Stimulated activated CD8-positive, alpha-beta memory T cell treated with anti-CD3 and anti-CD28 coated beads, Interleukin-4, amount 100 ng/mL, for 4 hours (primary cell): ENCODE data around the gene CA4.

ENCODE experiments used
- DNase-seq, 2 donors: peaks; one replicate each; pipeline ENCODE4 v3.0.0-alpha.2; 2020; ENCODE audit warnings: low read depth in 2 of 2, low spot score in 1 of 2

The CA4 gene

GRCh38 chr17:60154616-60155426 is 5.0 kb downstream of the CA4 start:
- DNase-seq, result no peak

GRCh38 chr17:60155427-60155814 is 5.6 kb downstream of the CA4 start:
- DNase-seq, result no peak

GRCh38 chr17:60155815-60156214 is 6.0 kb downstream of the CA4 start:
- no peak for DNase-seq

- no peak for DNase-seq
These were observed 7.0 kb downstream of the CA4 start for GRCh38 chr17:60156746-60157145.

GRCh38 chr17:60157487-60158040 is 7.8 kb downstream of the CA4 start:
- no peak for DNase-seq

GRCh38 chr17:60158751-60159478 is 9.1 kb downstream of the CA4 start:
- DNase-seq, result no peak

- DNase-seq, result no peak
These were observed 9.7 kb downstream of the CA4 start for GRCh38 chr17:60159479-60159866.

- DNase-seq, result no peak
These were observed 11.2 kb downstream of the CA4 start for GRCh38 chr17:60160829-60161501.

- DNase-seq, result no peak
These were observed 12.0 kb downstream of the CA4 start for GRCh38 chr17:60161598-60162330.

GRCh38 chr17:60163108-60163784 is 13.5 kb downstream of the CA4 start:
- DNase-seq, result no peak

- DNase-seq, result no peak
These were observed 14.4 kb downstream of the CA4 start for GRCh38 chr17:60164164-60164563.

GRCh38 chr17:60164697-60165096 is 14.9 kb downstream of the CA4 start:
- DNase-seq, result no peak

GRCh38 chr17:60165223-60165622 is 15.4 kb downstream of the CA4 start:
- DNase-seq, result no peak

GRCh38 chr17:60165971-60166370 is 16.2 kb downstream of the CA4 start:
- DNase-seq, result no peak

- DNase-seq, result no peak
These were observed 17.4 kb downstream of the CA4 start for GRCh38 chr17:60167065-60167741.

GRCh38 chr17:60168654-60169053 is 18.9 kb downstream of the CA4 start:
- DNase-seq, result no peak

- no peak for DNase-seq
These were observed 20.4 kb downstream of the CA4 start for GRCh38 chr17:60169921-60170817.

- DNase-seq, result no peak
These were observed 21.3 kb downstream of the CA4 start for GRCh38 chr17:60170835-60171752.
